ENCODE results near the gene KISS1R. TPM values are rescaled to one million over a fixed set of nuclear protein-coding genes. Genes with fewer than 3 reads are reported as not detected.
A peak's percentile ranks its signal among the peaks of the same experiment; 100 is the strongest.
"Not testable (repeated sequence)": the region's sequence is repeated elsewhere in the genome, so short reads cannot be mapped to it uniquely, and the experiment has no call there.

KISS1R gene
- total RNA-seq, 1 donor from 2014 or later, result not detected

DNA sequence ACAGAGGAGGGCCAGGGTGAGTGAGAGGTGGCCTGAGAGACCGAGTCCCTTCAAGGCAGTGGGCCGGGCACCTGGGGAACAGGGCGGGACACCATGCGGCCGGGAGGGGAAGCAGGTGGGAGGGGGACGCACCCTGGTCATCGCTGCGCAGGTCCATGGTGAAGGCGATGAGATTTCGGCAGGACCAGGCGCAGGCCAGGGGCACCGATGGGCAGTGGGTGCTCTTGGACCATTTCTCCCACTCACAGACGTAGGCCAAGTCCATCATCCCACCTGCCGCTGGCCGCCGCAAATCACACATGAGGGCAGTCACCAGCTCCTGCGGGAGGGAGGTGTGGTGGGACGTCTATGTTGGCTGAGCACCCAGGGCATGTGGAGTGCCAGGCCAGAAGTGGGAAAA, 26.3 kb upstream of the KISS1R start:
- TF ChIP-seq, protein P1, sequence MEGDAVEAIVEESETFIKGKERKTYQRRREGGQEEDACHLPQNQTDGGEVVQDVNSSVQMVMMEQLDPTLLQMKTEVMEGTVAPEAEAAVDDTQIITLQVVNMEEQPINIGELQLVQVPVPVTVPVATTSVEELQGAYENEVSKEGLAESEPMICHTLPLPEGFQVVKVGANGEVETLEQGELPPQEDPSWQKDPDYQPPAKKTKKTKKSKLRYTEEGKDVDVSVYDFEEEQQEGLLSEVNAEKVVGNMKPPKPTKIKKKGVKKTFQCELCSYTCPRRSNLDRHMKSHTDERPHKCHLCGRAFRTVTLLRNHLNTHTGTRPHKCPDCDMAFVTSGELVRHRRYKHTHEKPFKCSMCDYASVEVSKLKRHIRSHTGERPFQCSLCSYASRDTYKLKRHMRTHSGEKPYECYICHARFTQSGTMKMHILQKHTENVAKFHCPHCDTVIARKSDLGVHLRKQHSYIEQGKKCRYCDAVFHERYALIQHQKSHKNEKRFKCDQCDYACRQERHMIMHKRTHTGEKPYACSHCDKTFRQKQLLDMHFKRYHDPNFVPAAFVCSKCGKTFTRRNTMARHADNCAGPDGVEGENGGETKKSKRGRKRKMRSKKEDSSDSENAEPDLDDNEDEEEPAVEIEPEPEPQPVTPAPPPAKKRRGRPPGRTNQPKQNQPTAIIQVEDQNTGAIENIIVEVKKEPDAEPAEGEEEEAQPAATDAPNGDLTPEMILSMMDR (IDR thresholded peaks at IDR 0.05), result no peak
- Histone ChIP-seq H3K27ac (no peak overlapping the region), H3K27me3 (no peaks in the 10 kb centered on the region), H3K36me3 (peaks cover 27% of the 10 kb centered on the region), H3K9me3 (no peaks in the 10 kb centered on the region), H3K4me3 (no peak overlapping the region), H3K4me1 (peaks cover 5% of the 10 kb centered on the region)
- ATAC-seq (no peak), DNase-seq (no peak)
- intact Hi-C loops (cut with DNase I), result no loop called here

DNA sequence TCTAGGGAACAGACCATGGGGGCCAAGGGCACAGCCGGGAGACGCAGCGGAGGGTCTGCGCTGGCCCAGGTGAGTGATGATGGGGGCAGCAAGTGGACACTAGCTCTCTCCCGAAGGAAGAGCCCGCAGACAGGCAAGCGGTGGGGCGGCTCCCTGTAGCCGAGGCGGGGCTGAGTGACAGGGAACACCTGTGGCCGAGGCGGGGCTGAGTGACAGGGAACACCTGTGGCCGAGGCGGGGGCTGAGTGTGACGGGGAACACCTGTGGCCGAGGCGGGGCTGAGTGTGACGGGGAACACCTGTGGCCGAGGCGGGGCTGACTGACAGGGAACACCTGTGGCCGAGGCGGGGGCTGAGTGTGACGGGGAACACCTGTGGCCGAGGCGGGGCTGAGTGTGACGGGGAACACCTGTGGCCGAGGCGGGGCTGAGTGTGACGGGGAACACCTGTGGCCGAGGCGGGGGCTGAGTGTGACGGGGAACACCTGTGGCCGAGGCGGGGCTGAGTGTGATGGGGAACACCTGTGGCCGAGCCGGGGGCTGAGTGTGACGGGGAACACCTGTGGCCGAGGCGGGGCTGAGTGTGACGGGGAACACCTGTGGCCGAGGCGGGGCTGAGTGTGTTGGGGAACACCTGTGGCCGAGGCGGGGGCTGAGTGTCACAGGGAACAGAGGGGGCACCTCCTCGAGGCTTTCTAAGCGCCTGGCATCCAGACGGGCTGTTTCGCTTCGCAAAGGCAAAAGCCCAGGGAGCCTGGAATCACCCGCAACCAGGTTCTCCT, 25.5 kb upstream of the KISS1R start:
- intact Hi-C loops (cut with DNase I); ATAC-seq; H3K27me3 ChIP-seq; H3K4me1 ChIP-seq; H3K9me3 ChIP-seq: not testable (repeated sequence)
- Histone ChIP-seq H3K36me3 (peaks cover 23% of the 10 kb centered on the region), H3K27ac (peak overlapping the region; percentile 97), H3K4me3 (peak overlapping the region; percentile 89)
- DNase-seq, result peak; percentile 74

DNA sequence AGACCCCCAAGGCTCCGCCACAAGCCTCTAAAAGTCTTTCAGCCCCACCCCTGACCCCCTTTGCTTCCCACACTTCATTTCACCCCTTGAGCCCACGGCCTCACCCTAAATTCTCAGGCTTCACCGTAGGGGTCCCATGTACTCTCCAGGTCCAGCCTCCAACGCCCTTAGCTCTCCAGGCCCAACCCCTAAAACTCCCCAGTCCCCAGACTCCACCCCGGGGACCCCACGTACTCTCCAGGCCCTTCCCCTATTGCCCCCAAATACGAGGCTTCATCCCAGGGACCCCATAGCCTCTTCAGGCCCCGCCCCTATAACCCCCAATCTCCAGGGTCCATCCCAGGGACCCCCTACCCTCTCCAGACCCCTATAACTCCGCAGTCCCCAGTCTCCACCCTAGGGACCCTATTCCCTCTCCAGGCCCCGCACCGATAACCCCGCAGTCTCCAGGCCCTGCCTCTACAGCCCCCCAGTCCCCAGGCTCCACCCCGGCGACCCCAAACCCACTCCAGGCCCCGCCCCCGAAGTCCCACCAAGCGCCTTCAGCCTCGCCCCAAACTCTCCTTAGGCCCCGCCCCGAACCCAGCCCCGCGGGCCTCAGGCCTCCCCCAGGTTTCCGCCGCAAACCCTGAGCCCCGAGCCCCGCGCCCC, 24.8 kb upstream of the KISS1R start:
- TF ChIP-seq, protein P1 (IDR thresholded peaks at IDR 0.05), result no peak
- H3K27ac ChIP-seq, result peak overlapping the region; percentile 97
- peak; percentile 2 for ATAC-seq

DNA sequence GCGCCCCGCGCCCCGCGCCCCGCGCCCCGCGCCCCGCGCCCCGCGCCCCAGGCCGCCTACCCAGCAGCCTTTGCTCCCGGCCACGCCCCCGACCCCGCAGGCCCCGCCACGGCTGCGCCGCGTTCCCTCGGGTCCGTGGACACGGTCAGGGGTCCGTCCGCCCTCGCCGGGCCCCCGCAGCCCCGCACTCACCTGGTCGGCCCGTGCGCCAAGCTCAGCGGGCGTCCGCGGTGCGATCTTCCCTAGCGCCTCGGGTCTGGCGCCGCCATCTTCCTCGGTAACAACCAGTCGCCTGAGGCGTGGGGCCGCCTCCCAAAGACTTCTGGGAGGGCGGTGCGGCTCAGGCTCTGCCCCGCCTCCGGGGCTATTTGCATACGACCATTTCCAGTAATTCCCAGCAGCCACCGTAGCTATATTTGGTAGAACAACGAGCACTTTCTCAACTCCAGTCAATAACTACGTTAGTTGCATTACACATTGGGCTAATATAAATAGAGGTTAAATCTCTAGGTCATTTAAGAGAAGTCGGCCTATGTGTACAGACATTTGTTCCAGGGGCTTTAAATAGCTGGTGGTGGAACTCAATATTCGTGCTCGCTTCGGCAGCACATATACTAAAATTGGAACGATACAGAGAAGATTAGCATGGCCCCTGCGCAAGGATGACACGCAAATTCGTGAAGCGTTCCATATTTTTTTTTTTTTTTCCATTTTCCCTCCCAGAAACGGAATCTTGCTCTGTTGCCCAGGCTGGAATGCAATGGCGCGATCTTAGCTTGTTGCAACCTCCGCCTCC, 24.0 kb upstream of the KISS1R start, which contains the start of the genes MED16 and RNU6-9:
Gene MED16, minus strand, starts transcription at position 294 of the 796 bp plus-strand sequence. CDS start 2,056 bp downstream, outside the sequence.
Gene RNU6-9, plus strand, starts transcription at position 591 of the 796 bp plus-strand sequence.
- Histone ChIP-seq H3K4me1 (peaks cover 5% of the 10 kb centered on the region), H3K36me3 (peaks cover 18% of the 10 kb centered on the region), H3K4me3 (peak within 1 kb of the TSS; percentile 89), H3K9me3 (no peaks in the 10 kb centered on the region), H3K27me3 (no peaks in the 10 kb centered on the region), H3K27ac (peak within 1 kb of the TSS; percentile 97)
- intact Hi-C loops (cut with DNase I), result no loop called here
- DNase-seq, result peak; percentile 95
- ATAC-seq, result peak; percentile 95
- TF ChIP-seq, protein P1 (IDR thresholded peaks at IDR 0.05), result no peak

More for the DNA sequence above, 24.8 kb upstream of the KISS1R start:
- peaks cover 5% of the 10 kb centered on the region for H3K4me1 ChIP-seq
- intact Hi-C loops (cut with DNase I), result no loop called here
- H3K27me3 ChIP-seq, result no peaks in the 10 kb centered on the region
- no peaks in the 10 kb centered on the region for H3K9me3 ChIP-seq
- DNase-seq, result no peak
- H3K36me3 ChIP-seq, result peaks cover 22% of the 10 kb centered on the region
- peak overlapping the region; percentile 89 for H3K4me3 ChIP-seq

DNA sequence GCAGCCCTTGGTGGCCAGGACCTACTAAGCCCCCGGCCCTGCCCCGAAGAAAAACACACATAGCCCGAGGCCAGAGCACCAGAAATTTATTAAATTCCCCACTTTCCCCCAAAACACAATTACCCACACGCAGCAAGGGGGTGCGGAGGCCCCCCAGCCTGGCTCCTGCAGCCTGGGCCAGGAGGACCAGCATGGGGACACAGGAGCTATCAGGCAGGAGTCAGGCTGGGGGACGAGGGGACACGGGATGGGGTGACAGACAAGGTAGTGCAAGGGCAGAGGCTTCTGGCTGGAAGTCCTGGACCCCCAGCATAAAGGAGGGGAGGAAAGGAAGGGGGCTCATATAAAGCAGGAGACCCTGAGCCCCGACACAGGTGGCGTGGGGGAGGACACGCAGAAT, 20.7 kb upstream of the KISS1R start:
- TF ChIP-seq, protein P1 (IDR thresholded peaks at IDR 0.05), result no peak
- H3K27me3 ChIP-seq, result no peaks in the 10 kb centered on the region
- no peak overlapping the region for H3K4me3 ChIP-seq
- DNase-seq, result no peak
- no peak for ATAC-seq
- intact Hi-C loops (cut with DNase I), result no loop called here
- no peak overlapping the region for H3K27ac ChIP-seq
- no peaks in the 10 kb centered on the region for H3K9me3 ChIP-seq
- H3K36me3 ChIP-seq, result peaks cover 9% of the 10 kb centered on the region
- H3K4me1 ChIP-seq, result peaks cover 5% of the 10 kb centered on the region
